ENCODE results near the gene MEX3A.
A peak's percentile ranks its signal among the peaks of the same experiment; 100 is the strongest.
"Not testable (repeated sequence)": the region's sequence is repeated elsewhere in the genome, so short reads cannot be mapped to it uniquely, and the experiment has no call there.

MEX3A gene

DNA sequence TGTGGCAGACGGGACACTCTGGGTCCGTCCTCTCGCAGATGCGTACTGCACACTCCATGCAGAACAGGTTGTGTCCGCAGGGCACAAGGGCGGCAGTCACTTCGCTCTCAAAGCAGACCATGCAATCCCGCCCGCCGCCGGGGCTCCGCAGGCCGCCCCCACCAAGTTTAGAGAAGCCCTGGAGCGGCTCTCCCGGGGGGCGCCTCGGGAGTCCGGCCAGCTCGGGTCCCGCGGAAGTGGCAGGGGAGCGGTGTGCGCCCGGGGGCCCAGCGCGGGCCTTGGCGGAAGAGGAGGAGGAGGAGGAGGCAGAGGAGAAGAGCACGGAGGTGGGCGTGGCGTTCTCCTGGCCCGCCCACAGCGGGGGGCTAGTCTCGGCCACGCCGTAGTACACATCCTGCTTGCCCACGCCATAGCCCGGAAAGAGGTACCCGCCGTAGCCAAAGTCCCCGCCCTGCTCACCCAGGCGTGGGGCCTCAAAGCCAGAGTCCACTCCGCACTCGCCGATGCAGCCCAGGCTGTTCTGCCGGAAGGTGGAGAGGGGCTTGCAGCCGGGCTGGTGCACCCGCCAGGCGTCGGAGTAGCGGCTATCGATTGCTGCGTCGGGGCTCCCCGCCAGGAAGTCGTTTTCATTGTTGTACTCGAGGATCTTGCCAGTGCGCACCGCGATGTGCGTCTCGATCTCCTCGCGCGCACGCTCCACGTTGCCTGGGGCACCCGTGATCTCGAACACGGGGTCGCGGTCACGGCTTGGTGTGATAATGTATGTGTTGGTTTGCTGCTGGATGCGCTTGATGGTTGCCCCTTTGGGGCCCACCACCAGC lies 5.4 kb downstream of the MEX3A start:
- DNase-seq: no peak

DNA sequence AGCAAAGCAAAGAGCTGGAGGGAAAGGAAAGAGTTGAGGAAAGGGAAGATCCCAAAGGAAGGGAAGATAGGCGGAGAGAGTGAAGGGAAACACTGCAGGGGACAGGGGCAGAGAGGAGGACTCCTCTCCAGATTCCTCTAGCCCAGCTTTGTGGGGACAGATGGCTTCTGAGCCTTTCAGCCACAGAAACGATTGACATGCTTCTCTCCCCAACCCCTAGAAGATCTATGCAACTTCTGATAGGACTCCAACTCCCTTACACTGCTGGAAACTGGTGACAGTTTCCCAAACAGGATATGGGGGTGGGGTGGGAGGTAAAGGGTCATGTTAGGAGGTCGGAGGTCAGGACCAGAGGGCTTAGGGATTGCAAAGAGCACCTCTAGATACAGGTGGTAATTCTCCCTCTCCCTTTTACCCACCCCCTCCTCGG lies 6.5 kb downstream of the MEX3A start:
- no peak for DNase-seq

DNA sequence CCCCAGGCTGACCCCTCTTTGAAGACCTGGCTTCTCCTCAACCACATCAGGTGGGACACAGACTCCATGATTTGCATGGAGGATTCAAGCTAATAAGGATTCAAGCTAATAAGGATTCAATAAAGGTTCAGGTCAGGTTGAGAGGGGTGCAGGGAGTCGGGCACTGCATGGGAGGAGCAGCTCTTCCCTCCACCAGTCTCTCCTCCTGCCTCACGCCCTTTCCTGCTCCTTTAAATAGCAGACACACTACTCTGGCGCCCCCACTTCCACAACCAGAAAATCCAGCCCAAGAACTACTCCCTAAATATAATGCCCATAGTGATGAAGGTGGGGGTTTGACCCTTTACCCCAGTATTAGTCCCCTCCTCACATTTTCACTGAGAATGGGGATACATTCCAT lies 7.1 kb downstream of the MEX3A start:
- no peak for DNase-seq

DNA sequence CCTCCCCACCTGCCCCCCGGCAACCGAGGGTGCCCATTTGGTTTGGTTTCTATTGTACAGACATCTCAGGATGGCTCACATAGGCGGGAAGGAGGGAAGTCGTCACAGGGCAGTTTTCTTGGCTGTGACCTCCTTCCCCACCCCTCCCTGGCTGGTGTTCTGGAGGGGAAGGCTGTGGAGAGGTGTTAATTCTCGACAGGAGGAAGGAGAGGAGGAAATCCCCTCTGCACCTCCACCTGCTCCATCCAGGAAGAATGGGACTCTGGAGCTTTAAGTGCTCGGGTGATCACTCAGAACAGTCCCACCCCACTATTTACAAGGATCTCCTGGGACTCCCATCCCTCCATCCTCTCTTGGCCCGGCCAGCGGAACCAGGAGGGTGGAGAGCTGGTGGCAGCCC lies 7.6 kb downstream of the MEX3A start:
- DNase-seq: no peak

DNA sequence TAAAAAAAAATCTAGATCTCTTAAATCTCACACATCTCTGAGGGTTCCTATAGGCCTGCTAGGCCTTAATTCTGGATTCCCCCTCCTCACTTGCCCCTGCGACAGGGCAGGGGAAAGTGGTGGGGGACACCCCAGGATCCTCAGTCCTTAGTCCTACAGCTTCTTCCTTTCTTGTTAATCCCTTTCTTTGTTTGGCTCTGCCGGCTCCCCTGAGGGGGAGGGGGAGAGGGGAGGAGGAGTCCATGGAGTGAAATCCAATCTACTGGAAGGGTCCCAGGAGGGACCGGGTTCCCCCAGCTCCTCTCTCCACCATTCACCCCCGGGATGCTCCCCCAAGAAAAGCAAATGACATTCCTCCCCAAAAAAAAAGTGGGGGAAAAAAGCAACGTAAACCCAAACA lies 8.5 kb downstream of the MEX3A start:
- DNase-seq: no peak

DNA sequence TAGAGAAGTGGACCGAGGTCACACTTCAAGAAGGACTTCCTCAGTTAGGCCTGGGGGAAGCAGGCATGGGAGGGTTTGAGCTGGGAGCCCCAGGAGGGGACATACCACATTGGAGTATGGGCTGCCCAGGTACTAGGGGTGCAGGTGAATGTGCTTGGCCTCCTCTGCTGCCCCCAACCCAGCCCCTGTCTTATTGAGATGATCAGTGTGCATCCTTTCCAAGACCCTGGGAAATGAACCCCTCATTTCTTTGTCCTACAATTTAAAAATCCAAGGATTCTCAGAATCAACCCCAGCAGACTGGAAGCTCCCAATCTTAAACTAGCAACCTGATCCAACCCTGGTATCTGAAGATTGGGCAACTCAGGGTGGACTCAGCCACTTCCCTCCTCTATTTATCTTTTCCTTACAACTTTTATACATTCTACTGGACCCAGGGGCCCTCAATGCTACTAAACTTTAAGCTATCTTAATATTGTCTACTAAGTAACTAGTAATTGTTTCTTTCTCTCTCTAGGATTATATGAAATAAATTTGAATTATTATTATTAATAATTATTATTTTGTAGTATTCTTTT lies 9.1 kb downstream of the MEX3A start:
- no peak for DNase-seq

DNA sequence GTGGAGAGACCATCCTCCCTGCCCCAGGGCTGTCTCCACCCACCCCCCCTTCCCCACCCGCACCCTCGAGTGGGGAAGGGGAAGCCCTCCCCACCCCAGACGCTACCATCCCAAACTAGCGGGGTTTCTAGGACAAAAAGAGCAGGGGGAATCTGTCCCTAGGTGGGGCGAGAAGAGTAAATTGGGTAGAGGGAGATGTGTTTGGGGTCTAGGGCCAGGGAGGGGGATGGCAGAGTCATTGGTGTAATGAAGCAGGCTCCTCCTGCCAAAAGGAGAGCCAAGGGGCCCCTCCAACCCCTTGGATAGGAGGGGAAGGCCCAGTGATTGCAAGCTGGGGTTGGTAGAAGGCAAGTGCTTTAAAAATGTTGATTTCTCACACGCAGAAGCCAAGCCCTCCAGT lies 10.0 kb downstream of the MEX3A start:
- no peak for DNase-seq

DNA sequence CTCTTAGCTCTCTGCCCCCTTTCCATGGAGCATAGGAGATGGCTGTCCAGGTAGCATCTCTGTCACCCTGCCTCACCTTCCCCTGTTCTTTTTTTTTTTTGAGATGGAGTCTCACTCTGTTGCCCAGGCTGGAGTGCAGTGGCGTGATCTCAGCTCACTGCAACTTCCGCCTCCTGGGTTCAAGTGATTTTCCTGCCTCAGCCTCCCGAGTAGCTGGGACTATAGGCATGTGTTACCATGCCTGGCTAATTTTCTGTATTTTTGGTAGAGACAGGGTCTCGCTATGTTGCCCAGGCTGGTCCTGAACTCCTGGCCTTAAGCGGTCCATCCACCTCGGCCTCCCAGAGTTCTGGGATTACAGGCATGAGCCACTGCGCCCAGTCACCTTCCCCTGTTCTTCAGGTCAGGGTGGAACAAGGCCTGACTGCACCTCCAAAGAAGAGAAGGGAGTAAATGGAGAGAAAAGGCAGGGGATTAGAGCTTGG lies 10.9 kb downstream of the MEX3A start:
- DNase-seq: not testable (repeated sequence)

DNA sequence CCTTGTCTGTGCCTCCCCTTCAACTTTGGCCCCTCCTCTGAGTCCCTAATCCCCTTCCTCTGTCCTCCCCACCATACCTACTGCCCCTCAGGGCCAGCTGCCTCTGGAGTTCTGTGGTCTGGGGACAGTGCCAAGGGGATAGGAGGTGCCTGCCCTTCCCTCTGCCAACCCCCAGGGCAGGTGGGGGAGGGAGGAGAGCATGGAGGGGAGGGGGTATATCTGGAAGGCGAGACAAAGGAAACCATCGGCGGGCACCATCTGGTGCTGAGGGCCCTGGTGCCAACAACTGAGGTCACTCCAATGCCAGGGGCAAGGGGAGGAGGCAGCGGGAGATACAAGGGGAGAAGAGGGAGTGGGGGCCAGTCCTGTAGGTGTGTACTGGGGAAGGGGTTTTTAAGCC lies 11.7 kb downstream of the MEX3A start:
- no peak for DNase-seq

DNA sequence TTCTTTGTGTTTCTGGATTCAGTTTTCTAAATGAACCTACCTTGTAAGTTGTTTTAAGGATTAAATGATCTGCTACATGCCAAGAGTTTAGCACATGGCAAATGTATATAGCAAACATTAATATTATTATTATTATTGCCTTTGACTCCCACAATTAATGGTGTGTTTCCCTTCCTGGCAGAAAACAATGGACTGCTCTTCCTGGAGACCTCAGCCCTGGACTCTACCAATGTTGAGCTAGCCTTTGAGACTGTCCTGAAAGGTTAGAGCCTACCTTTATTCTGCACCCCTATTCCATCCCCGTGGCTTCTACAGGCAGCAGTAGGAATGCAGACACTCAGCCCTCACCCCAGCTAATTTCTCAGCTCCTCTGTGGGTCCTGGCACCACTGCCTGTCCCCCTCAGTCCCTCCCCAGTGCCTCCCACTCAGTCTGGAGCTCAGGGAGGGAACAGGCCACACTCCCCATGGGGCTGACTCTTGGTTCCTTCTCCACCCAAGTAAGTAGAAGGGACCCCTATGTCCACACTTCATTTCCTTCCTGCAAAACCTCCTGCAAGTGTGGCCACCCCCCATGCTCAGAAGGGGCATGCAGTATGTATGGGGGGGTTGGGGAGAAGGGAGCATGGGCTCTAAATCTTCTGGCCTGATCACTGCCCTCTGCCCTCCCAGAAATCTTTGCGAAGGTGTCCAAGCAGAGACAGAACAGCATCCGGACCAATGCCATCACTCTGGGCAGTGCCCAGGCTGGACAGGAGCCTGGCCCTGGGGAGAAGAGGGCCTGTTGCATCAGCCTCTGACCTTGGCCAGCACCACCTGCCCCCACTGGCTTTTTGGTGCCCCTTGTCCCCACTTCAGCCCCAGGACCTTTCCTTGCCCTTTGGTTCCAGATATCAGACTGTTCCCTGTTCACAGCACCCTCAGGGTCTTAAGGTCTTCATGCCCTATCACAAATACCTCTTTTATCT lies 12.5 kb downstream of the MEX3A start:
- DNase-seq: no peak

DNA sequence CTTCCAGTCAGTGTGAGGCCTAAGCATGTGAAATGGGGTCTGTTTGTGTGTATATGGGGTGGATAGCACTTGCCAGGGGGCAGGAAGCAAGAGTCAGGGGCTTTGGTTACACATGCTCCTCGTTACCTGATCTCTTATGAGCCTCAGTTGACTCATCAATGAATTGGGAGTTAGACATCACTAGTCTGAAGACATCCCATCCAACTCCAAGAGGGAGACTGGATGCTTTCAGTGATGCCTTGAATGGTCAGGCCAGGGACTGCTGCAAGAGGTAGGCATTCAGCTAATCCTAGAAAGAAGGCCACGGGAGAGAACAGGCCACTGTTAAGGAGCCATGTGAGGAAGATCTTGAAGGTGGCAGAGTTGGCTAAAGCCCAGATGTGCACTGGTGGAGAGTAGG lies 15.0 kb downstream of the MEX3A start:
- no peak for DNase-seq

DNA sequence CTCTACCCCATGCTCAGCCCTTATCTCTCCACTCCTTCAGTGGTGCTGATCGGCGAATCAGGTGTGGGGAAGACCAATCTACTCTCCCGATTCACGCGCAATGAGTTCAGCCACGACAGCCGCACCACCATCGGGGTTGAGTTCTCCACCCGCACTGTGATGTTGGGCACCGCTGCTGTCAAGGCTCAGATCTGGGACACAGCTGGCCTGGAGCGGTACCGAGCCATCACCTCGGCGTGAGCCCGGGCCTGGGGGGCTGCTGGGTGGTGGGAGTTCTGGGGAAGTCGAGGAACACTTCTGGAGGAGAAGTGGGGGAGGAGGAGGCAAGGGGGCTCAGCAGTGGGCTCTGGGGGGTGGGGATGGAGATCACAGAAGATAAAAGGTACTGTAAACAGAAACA lies 16.4 kb downstream of the MEX3A start:
- DNase-seq: no peak

DNA sequence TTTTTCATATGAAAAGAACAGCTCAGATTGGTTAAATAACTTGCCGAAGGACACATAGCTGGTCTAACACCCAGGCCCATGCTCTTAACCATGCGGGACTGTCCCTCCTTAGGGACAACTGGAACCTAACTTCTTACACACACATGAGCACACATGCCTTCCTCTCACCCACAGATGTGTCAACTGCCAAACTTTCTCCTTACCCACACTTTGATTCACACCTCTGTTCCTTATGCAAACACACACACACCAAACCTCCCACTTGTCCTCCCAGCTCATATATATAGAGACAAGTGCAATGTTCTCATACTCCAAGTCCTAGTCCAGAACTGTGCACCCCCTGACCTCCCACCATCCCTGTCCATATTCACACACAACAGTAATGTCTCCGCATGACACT lies 17.1 kb downstream of the MEX3A start:
- no peak for DNase-seq

DNA sequence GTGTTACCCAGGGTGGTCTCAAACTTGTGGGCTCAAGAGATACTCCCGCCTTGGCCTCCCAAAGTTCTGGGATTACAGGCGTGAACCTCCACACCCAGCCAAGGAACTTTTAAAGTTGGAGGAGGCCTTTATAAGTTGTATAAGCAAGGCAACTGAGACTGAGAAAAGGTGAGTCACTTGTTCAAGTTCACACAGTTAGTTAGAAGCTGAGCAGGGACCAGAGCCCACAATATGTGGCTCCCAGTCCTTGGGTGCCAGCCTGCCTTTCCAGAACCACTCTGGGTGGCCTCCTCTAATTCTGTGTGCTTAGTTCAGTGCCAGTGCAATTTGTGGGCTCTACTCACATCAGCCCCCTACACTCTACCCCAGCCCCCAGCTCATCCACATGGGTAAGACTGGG lies 17.6 kb downstream of the MEX3A start:
- no peak for DNase-seq

DNA sequence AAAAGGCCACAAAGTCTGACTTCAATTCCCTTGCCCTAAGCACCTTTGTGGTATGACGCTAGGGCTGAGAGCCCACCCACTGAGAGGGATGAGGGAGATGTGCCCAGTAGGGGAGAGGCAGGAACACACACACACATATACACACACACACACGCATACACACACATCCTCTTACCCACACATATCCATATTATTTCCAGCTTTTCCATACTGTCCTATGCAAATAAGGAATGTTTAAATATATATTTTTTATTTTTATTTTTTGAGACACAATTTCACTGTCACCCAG lies 18.3 kb downstream of the MEX3A start:
- DNase-seq: no peak

DNA sequence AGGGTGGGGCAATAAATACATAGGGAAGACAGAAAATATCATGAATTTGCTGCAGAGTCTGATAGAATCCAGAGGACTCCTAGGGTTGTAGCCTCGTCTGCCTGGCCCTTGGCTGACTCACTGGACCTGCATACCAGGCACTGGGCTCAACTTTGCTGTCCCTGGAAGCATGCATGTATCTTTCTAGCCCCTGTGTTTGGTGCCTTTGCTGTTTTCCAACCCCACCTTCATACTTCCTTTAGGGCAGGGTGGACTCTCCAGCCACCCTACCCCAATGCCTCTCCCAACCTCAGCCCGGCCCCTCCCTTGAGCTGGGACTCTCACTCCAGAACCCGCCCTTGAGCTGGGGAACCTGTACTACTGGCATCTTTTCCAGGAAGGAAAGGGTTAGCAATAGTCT lies 20.1 kb downstream of the MEX3A start:
- no peak for DNase-seq

DNA sequence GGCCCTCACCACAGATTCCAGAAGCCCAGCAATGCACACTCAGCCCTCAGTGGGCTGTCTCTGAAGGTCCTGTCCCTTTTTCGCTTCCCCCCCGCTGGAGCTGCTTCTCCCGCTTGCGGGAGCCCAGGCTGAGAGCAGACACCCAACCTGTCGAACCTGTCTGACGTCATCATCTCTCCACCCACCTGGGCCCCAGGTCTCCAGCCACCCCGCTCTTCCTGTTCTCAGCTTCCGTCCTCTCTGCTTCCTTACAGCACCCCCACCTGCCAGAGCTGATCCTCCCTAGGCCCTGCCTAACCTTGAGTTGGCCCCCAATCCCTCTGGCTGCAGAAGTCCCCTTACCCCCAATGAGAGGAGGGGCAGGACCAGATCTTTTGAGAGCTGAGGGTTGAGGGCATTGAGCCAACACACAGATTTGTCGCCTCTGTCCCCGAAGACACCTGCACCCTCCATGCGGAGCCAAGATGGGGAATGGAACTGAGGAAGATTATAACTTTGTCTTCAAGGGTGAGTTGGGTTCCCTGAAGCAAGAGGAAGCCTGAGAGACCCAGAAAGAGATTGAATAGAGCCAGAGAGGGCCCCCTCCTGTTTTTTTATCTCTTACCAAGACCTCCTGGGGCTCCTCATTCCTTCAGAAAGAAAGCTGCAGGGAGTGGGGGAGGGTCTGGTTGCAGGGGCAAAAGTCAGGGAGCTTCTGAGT lies 21.2 kb downstream of the MEX3A start, which contains the start of gene RAB25:
Gene RAB25 (plus strand): TSS at position 224 of the 700 bp plus-strand sequence. CDS start 241 bp downstream, at position 465.
- no peak for DNase-seq

DNA sequence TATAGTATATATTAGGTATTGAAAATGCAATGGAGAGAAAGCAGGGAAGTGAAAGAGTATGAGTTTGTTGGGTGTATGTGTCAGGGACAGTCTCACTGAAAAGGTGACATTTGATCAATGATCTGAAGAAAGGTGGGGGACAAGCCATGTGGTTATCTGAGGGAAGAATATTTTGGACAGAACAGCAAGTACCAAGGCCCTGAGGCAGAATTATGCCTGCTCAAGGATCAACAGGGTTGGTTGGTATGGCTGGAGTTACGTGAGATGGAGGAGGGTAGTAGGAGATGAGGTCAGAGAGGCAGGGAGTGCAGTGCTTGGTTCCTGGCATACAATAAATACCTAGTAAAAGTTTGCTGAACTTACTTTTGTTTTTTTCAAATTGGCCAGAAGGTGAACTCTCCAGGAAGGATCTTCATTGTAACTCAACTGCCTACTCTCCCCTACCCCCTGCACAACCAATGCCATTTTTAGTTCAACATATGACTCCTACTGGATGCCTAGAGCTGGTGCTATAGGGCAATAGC lies 25.9 kb downstream of the MEX3A start:
- DNase-seq: no peak

DNA sequence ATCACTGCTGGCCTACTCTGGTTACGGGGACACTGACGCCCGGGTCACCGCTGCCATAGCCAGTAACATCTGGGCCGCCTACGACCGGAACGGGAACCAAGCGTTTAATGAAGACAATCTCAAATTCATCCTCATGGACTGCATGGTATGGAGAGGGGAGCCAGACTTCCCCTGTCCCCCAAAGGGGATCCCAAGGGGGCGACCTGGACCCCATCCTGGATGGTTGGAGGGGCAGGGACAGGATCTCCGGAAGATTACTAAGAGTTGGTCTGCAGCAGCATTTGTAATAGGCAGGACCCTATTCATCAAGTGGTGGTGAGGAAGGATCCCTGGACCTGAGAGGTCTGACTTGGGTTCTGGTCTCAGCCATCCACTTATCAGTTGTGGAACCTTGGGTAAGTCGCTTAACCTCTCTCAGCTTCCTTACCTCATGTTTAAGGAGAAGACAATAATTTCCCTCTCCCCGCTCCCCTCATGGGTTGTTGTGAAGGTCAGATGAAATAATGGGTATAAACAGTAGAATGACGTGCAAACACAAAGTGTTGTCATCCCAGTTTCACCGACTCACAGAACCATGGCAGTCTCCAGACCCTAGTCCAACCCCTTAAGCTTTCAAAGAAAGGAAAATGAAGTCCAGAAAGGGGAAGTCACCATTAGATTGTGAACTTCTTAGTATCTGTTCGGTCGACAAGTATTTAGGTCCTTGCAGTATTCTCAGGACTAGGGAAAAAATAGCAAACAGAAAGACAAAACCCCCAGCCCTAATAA lies 26.8 kb downstream of the MEX3A start:
- DNase-seq: no peak

DNA sequence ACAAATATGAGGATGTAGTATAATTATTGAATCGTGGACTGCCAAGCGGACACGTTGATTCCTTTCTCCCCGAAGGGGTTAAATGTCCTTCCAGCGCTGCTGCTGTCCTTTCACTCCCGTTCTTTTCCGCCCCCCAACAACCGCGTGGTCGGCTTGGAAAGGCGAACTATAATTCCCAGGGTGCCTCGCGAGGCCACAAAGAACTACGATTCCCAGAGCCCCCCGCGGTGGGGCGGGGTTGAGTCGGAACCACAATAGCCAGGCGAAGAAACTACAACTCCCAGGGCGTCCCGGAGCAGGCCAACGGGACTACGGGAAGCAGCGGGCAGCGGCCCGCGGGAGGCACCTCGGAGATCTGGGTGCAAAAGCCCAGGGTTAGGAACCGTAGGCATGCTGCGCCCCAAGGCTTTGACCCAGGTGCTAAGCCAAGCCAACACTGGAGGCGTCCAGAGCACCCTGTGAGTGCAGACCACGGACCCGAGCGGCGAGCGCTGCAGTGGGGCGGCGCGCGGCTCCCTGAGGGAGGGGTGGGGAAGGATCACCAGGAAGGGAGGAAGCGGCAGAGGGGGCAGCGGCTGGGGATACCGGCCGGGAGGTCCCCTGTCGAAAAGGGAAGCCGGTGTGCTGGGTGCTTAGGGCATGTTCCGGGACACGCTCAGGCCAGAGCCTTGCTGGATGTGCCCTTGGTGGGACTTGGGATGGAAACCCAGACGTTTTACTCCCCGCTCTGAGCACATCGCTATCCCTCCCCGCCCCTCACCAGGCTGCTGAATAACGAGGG lies 27.6 kb downstream of the MEX3A start, which contains the start of gene LAMTOR2:
Gene LAMTOR2 (plus strand): TSS at position 283 of the 781 bp plus-strand sequence. CDS start 108 bp downstream, at position 391.
- DNase-seq: peak; percentile 97
